ENCODE data around the gene WDR18.

The WDR18 gene

GRCh38 chr19:991932-992669 is 8.0 kb downstream of the WDR18 start:
- no peak for DNase-seq (ENCODE audit: low read depth)

GRCh38 chr19:992670-993055 is 8.5 kb downstream of the WDR18 start:
- DNase-seq (ENCODE audit: low read depth) = no peak

DNA sequence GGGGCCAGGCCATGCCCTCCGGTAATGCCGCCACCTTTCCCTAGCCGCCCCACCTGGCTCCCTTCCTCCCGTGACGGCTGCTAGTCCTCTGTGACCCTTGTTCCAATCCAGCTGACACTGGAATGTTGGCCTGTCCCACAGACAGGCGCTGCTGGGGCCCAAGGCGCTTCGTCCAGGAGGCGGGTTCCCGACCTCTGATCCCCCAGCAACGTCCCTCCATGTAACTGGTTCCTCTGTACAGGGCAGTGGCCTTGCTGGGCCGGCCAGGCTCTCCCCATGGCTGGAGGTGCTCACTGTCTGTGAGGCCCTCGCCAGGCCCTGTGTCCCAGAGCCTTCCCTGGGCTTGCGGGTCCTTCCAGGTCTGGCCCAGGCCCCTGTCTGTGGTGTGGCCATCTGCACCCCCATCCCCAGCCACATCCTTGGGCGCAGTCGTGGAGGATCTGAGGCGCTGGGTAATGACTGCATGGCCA is 9.3 kb downstream of the WDR18 start:
- no peak for DNase-seq (ENCODE audit: low read depth)

DNA sequence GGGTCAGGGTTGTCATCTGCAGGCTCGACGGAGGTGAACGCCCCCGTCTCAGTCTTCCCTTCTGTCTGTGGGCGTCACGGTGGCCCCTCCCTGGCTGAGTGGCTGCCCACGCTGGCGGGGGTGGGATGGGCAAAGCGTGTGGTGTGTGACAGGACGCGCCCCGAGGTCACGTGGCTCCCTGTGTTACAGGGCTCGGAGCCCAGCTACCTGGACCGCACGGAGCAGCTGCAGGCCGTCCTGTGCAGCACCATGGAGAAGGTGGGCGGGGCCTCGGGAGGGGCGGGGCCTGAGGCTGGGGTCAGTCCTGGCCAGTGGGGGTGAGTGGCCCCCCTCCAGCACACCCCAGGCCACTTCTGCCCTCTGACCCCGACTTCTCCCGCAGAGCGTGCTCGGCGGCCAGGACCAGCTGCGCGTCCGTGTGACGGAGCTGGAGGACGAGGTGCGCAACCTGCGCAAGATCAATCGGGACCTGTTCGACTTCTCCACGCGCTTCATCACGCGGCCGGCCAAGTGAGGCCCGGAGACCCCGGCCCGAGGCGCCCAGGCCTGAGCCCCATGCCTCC is 9.8 kb downstream of the WDR18 start:
- DNase-seq (ENCODE audit: low read depth) = no peak

DNA sequence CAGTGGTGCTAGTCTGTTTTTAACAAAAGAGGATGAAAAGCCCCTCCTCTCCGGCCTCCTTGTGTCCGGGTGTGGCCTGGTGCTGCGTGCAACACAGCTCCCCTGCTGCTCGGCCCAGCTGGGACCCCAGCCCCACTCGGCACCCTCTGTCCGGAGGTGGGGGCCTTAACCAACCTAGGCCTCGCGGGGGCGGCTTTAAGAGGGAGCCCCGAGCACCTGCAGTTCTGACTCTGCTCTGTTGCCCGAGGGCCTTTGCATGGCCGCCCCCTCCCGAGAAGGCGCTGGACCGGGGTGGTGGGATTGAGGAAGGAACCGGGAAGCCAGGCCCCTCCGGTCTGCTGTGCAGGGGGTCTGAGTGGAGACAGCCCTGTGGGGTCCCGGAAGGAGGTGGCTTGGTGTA is 10.4 kb downstream of the WDR18 start:
- DNase-seq (ENCODE audit: low read depth) = no peak

GRCh38 chr19:995051-995827 is 11.1 kb downstream of the WDR18 start:
- DNase-seq (ENCODE audit: low read depth) = no peak

- DNase-seq (ENCODE audit: low read depth) = no peak
These were observed 12.1 kb downstream of the WDR18 start for GRCh38 chr19:996051-996838.

DNA sequence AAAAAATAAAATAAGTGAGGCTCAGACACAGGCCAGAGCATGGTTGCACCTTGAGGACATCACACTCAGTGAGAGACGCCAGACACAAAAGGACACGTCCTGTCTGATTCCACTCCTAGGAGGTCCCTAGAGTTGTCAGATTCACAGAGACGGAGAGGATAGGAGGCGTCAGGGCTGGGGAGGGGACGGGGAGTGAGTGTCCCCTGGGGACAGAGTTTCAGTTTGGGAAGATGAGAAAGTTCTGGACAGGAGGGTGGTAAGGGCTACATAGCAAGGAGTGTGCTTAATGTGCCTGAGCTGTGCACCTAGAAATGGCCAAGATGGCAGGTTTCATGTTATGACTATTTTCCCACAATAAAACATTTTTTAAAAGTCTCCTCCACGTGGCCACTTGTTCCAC is 13.9 kb downstream of the WDR18 start:
- no peak for DNase-seq (ENCODE audit: low read depth)

DNA sequence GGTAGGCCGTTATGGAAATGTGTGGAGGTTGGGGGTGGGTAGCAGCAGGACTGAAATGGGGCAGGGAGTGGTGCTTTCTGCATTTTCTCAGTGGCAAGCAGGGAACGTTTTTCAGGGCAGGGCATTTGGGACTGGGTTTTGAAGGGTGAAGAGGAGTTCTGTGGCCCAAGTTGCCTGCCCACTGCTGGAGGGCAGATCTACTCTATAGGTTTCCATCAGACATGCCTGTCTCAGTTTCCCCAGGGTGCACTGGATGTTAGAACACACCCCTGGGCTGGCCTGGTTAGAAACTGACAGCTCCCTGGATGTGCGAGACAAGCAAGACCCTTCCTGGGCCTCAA is 15.2 kb downstream of the WDR18 start:
- DNase-seq (ENCODE audit: low read depth) = no peak

DNA sequence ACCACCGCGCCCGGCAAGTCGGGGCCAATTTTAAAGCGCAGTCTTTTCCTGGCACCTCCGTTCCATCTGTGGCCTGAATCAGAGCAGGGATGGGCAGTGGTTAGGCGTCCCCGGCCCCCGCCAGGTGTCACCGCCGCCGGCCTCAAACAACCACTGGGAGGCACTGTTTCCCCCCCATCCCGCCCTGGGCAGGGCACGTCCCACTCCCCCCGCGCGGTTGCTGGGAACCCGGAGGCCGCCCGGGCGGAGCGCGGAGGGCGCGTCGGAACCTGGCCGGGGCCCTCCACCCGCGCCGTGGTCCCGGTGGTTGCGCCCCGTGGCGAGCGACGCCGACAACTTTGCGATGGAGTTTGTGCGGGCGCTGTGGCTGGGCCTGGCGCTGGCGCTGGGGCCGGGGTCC is 15.9 kb downstream of the WDR18 start, which contains the start of gene GRIN3B:
GRIN3B (plus strand) TSS at position 325 of the 400 bp plus-strand sequence; CDS start at position 344, 19 bp downstream.
- no peak for DNase-seq (ENCODE audit: low read depth)

DNA sequence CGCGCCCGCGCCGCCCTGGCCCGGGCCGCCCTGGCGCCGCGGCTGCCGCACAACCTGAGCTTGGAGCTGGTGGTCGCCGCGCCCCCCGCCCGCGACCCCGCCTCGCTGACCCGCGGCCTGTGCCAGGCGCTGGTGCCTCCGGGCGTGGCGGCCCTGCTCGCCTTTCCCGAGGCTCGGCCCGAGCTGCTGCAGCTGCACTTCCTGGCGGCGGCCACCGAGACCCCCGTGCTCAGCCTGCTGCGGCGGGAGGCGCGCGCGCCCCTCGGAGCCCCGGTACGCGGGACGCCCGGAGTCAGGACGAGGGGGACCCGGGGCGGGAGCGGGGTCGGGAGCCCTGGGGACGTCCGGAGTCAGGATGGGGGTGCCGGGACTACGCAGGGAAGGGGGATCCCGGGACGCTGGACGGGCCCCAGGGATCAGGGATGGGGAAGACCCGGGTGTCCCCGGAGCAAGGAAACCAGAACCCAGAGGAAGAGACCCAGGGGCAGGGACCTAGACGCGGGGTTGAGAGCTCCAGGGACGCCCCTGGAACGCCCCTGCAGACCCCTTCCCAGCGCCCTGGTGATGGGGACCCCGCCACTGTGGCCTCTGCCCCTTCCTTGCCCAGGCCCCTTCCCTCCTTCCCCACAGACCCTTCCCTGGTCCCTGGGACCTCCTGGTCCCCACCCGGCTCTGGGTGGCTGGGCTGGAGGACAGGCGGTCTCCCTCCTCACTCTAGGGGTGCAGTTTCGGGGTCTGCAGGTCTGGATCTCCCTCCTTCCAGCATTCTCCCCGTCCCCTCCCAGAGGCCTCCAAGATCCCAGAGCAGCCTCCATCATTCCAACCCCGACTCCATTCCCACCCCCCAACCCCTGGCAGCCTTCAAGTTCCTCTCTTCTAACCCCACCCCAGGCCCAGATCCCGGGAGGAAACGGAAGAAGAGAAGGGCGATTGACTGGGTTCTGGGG is 16.7 kb downstream of the WDR18 start:
- DNase-seq (ENCODE audit: low read depth) = no peak

GRCh38 chr19:1001538-1002166 is 17.5 kb downstream of the WDR18 start:
- DNase-seq (ENCODE audit: low read depth) = no peak

DNA sequence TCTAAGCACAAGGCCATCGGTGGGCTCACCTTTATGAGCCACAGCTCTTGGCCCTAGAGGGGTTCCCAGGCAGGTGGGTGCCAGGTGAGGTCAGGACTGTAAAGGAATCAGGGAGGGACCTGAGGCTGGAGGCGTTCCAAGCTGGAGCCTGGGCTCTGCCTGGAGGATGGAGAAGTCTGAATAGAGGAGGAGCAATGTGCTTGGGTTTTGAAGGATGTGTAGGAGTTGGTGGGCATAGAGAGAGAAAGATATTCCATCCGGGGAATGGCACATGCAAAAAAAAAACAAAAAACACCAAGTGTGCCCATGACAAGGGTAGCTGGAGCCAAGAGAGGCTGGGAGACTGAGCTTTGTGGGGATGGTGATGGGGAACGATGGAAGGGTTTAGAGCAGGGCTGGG is 18.5 kb downstream of the WDR18 start:
- no peak for DNase-seq (ENCODE audit: low read depth)

DNA sequence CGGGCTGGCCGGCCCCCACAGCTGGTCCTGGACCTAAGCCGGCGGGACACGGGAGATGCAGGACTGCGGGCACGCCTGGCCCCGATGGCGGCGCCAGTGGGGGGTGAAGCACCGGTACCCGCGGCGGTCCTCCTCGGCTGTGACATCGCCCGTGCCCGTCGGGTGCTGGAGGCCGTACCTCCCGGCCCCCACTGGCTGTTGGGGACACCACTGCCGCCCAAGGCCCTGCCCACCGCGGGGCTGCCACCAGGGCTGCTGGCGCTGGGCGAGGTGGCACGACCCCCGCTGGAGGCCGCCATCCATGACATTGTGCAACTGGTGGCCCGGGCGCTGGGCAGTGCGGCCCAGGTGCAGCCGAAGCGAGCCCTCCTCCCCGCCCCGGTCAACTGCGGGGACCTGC is 19.1 kb downstream of the WDR18 start:
- no peak for DNase-seq (ENCODE audit: low read depth)

- no peak for DNase-seq (ENCODE audit: low read depth)
These were observed 20.2 kb downstream of the WDR18 start for GRCh38 chr19:1004204-1004802.

DNA sequence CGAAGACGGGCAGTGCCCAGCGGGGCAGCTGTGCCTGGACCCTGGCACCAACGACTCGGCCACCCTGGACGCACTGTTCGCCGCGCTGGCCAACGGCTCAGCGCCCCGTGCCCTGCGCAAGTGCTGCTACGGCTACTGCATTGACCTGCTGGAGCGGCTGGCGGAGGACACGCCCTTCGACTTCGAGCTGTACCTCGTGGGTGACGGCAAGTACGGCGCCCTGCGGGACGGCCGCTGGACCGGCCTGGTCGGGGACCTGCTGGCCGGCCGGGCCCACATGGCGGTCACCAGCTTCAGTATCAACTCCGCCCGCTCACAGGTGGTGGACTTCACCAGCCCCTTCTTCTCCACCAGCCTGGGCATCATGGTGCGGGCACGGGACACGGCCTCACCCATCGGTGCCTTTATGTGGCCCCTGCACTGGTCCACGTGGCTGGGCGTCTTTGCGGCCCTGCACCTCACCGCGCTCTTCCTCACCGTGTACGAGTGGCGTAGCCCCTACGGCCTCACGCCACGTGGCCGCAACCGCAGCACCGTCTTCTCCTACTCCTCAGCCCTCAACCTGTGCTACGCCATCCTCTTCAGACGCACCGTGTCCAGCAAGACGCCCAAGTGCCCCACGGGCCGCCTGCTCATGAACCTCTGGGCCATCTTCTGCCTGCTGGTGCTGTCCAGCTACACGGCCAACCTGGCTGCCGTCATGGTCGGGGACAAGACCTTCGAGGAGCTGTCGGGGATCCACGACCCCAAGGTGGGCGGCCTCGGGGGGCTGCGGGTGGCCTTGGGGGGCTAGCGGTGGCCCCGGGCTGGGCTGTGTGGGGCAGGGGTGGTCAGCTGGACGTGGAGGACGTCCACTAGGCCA is 20.9 kb downstream of the WDR18 start:
- no peak for DNase-seq (ENCODE audit: low read depth)

DNA sequence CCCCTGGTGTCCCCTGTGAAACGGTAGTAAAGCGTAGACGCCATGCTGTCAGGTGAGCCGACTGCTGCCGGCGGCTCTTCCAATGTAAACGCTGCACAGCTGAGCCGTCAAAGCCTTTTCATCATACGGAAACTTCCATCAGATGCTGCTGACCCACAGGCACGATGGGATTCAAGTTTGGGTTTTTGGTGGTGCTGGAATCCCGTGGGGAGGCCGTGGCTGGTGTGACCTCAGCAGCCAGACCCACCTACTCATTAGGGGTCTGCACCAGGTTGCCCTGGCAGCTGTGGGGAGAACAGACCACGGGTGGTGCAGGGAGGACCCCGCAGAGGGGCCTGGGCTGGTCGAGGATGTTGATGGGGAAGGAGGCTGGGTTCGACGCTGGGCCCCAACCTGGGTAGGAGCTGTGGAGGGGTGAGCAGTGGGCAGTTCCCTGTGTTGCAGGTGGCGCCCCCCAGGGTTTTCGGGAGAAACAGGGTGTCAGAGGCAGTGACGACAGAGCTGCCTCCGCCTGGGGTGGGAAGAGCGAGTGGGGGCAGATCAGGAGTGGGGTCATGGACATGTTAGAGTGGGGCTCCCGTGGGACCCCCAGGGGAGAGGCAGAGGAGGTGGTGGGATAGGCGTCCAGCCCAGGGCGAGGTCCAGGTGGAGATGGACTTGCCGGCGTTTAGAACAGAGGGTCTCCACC is 22.7 kb downstream of the WDR18 start:
- DNase-seq (ENCODE audit: low read depth) = no peak

DNA sequence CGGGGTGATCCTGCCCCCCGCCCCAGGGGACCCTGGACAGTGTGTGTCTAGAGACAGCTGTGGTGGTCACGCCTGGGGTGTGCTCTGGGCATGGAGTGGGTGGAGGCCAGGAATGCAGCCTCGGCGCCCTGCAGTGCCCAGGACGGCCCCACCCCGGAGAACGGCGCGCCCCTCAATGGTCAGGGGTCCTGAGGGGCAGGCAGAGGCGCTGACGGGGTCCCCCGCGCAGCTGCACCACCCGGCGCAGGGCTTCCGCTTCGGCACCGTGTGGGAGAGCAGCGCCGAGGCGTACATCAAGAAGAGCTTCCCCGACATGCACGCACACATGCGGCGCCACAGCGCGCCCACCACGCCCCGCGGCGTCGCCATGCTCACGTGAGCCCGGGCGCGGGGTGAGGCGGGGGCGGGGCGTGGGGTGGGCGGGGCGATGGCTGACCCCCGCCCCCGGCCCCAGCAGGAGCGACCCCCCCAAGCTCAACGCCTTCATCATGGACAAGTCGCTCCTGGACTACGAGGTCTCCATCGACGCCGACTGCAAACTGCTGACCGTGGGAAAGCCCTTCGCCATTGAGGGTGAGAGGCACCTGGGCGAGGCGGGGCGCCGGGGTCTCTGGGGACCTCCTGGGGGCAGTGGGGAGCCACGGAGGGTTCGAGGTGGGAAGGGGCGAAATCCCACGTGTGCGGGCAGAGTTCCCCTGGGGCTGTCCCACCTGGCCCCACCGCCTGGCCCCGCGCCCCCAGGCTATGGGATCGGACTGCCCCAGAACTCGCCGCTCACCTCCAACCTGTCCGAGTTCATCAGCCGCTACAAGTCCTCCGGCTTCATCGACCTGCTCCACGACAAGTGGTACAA is 23.5 kb downstream of the WDR18 start:
- no peak for DNase-seq (ENCODE audit: low read depth)

All from HS-5 (cell line).